ENCODE data around the gene SNX20.

DNA sequence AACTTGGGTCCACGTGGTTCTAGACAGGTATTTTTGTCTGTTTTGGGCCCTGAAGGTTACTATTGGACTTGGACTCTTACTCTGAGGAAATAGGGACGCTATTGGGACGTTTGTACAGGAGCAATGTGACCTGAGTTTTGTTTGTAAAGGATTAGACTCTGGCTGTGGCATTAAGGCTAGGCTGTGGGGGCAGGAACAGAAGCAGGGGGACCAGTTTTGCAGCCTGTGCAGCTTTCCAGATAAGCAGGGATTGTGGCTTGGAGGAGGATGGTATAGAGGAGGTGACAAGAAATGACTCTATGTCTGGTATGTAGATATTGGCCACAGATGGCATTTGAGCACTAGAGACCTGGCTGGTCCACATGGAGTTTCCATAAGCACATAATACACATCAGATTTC is 25.1 kb upstream of the SNX20 start:
- TF ChIP-seq, protein P1, sequence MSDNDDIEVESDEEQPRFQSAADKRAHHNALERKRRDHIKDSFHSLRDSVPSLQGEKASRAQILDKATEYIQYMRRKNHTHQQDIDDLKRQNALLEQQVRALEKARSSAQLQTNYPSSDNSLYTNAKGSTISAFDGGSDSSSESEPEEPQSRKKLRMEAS (IDR thresholded peaks at IDR 0.05; ENCODE audit: low read depth, low read length), result no peak
- TF ChIP-seq, protein P2, sequence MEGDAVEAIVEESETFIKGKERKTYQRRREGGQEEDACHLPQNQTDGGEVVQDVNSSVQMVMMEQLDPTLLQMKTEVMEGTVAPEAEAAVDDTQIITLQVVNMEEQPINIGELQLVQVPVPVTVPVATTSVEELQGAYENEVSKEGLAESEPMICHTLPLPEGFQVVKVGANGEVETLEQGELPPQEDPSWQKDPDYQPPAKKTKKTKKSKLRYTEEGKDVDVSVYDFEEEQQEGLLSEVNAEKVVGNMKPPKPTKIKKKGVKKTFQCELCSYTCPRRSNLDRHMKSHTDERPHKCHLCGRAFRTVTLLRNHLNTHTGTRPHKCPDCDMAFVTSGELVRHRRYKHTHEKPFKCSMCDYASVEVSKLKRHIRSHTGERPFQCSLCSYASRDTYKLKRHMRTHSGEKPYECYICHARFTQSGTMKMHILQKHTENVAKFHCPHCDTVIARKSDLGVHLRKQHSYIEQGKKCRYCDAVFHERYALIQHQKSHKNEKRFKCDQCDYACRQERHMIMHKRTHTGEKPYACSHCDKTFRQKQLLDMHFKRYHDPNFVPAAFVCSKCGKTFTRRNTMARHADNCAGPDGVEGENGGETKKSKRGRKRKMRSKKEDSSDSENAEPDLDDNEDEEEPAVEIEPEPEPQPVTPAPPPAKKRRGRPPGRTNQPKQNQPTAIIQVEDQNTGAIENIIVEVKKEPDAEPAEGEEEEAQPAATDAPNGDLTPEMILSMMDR (IDR thresholded peaks at IDR 0.05 in 2 of 3, conservative IDR thresholded peaks at IDR 0.05 in 1 of 3; ENCODE audit: control insufficient read depth in 2 of 3, extremely low read depth in 1 of 3, insufficient read depth in 1 of 3, low read depth in 3 of 3, low read length in 3 of 3), result no peak
- TF ChIP-seq RB1 (IDR thresholded peaks at IDR 0.05; ENCODE audit: borderline replicate concordance), result no peak
- no peak for TF ChIP-seq GABPA (IDR thresholded peaks at IDR 0.05; ENCODE audit: low read depth)
- TF ChIP-seq YY1 (IDR thresholded peaks at IDR 0.05; ENCODE audit: low read depth, low read length), result no peak
- TF ChIP-seq SREBF1 (IDR thresholded peaks at IDR 0.05; ENCODE audit: low read length), result no peak
- TF ChIP-seq, protein P3, sequence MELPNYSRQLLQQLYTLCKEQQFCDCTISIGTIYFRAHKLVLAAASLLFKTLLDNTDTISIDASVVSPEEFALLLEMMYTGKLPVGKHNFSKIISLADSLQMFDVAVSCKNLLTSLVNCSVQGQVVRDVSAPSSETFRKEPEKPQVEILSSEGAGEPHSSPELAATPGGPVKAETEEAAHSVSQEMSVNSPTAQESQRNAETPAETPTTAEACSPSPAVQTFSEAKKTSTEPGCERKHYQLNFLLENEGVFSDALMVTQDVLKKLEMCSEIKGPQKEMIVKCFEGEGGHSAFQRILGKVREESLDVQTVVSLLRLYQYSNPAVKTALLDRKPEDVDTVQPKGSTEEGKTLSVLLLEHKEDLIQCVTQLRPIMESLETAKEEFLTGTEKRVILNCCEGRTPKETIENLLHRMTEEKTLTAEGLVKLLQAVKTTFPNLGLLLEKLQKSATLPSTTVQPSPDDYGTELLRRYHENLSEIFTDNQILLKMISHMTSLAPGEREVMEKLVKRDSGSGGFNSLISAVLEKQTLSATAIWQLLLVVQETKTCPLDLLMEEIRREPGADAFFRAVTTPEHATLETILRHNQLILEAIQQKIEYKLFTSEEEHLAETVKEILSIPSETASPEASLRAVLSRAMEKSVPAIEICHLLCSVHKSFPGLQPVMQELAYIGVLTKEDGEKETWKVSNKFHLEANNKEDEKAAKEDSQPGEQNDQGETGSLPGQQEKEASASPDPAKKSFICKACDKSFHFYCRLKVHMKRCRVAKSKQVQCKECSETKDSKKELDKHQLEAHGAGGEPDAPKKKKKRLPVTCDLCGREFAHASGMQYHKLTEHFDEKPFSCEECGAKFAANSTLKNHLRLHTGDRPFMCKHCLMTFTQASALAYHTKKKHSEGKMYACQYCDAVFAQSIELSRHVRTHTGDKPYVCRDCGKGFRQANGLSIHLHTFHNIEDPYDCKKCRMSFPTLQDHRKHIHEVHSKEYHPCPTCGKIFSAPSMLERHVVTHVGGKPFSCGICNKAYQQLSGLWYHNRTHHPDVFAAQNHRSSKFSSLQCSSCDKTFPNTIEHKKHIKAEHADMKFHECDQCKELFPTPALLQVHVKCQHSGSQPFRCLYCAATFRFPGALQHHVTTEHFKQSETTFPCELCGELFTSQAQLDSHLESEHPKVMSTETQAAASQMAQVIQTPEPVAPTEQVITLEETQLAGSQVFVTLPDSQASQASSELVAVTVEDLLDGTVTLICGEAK (IDR thresholded peaks at IDR 0.05; ENCODE audit: borderline replicate concordance), result no peak
- no peak for TF ChIP-seq RELA (IDR thresholded peaks at IDR 0.05; ENCODE audit: borderline replicate concordance, partially characterized antibody)
- TF ChIP-seq ZSCAN29 (IDR thresholded peaks at IDR 0.05), result no peak
- no peak for TF ChIP-seq STAT1 (conservative IDR thresholded peaks at IDR 0.05)
- no peak for TF ChIP-seq EZH2 (IDR thresholded peaks at IDR 0.05; ENCODE audit: borderline replicate concordance, control insufficient read depth, low read depth, low read length)

All from GM12878 (cell line).